GM12878 (cell line): ENCODE data around the gene NOD1. TPM values are rescaled to one million over a fixed set of nuclear protein-coding genes. Genes with fewer than 3 reads are reported as not detected.

Experiments
- ATAC-seq: fragments of 200-7000 bp; cut with Tn5 transposase; 3 replicates; pipeline ENCODE4 v1.9.1; 2020; ENCODE audit warnings: mild to moderate bottlenecking, moderate library complexity
- BruUV-seq: library from RNA; stranded (reverse); fragments of 400-500 nt; replicated peaks from 2 replicates; lab custom pipeline; 2021; lab: Mats Ljungman, UMichigan
- CTCF ChIA-PET: fragments of 300-600 bp; sonication (Branson Sonifier 250); formaldehyde crosslinking; extraction: SDS; loops from one replicate; lab custom pipeline; 2021; ENCODE audit warnings: inconsistent platforms; lab: Yijun Ruan, JAX
- POLR2A ChIA-PET: fragments of 350-600 bp; formaldehyde crosslinking; extraction: SDS; loops from one replicate; lab custom pipeline; 2021; ENCODE audit warnings: inconsistent platforms; lab: Charles Lee
- RAD21 ChIA-PET: fragments of 300-600 bp; sonication (Branson Sonifier 250); formaldehyde crosslinking; loops from one replicate; lab custom pipeline; 2023; ENCODE audit warnings: antibody characterized with exemption; ENCODE audit not compliant: unreplicated experiment; lab: Charles Lee
- SMC1A ChIA-PET: fragments of 300-600 bp; sonication (Branson Sonifier 250); formaldehyde crosslinking; loops from one replicate; lab custom pipeline; 2023; ENCODE audit not compliant: unreplicated experiment, uncharacterized antibody; lab: Charles Lee
- DNase-seq: peaks from one replicate; pipeline ENCODE4 v3.0.0-alpha.2; 2011; ENCODE audit warnings: low read depth, low spot score
- FAIRE-seq: peaks from 3 replicates; lab custom pipeline; 2011; peaks lifted over from hg19 to GRCh38; lab: Jason Lieb, UNC
- H2AFZ ChIP-seq: 2 replicates; pipeline ENCODE4 v1.6.0; 2011; ENCODE audit warnings: low read depth, low read length, control low read depth; ENCODE audit not compliant: control insufficient read depth
- H3K27ac ChIP-seq: 2 replicates; pipeline ENCODE4 v1.5.1; 2011; ENCODE audit warnings: control low read depth; ENCODE audit not compliant: control insufficient read depth, insufficient read depth
- H3K27me3 ChIP-seq, 2 experiments: replicated peaks in 1 of 2; 2 replicates each; pipeline versions ENCODE4 v1.6.0 to v1.6.1; 2011; ENCODE audit warnings: low read length in 1 of 2; ENCODE audit not compliant: control insufficient read depth in 2 of 2, insufficient read depth in 2 of 2
- H3K36me3 ChIP-seq, 2 experiments: 2 replicates each; pipeline ENCODE4 v1.5.1; 2011; ENCODE audit warnings: low read length in 1 of 2; ENCODE audit not compliant: control insufficient read depth in 2 of 2, insufficient read depth in 2 of 2
- H3K4me1 ChIP-seq: 2 replicates; pipeline ENCODE4 v1.6.1; 2011; ENCODE audit warnings: mild to moderate bottlenecking, low read length, moderate library complexity, mixed read lengths; ENCODE audit not compliant: control insufficient read depth, insufficient read depth
- H3K4me2 ChIP-seq: 2 replicates; pipeline ENCODE4 v1.6.0; 2011; ENCODE audit warnings: control low read depth; ENCODE audit not compliant: control insufficient read depth, insufficient read depth
- H3K4me3 ChIP-seq: fragments of 200-600 bp; sonication (generic); 2 replicates; pipeline ENCODE4 v1.5.1; 2016
- H3K79me2 ChIP-seq: 2 replicates; pipeline ENCODE4 v1.6.0; 2011; ENCODE audit warnings: low read length; ENCODE audit not compliant: control insufficient read depth, insufficient read depth
- H3K9ac ChIP-seq: 2 replicates; pipeline ENCODE4 v1.8.0; 2011; ENCODE audit warnings: low read length, control low read depth, mixed read lengths; ENCODE audit not compliant: control insufficient read depth, insufficient read depth
- H3K9me3 ChIP-seq: replicated peaks from 3 replicates; pipeline ENCODE4 v1.5.1; 2011; ENCODE audit warnings: mild to moderate bottlenecking, low read length; ENCODE audit not compliant: control insufficient read depth, insufficient read depth
- H4K20me1 ChIP-seq: 2 replicates; pipeline ENCODE4 v1.6.0; 2011; ENCODE audit not compliant: control insufficient read depth, insufficient read depth
- BACH1 ChIP-seq: fragments of 450-650 bp; IDR thresholded peaks from 2 replicates; pipeline ENCODE4 v1.6.1; 2017; ENCODE audit warnings: mild to moderate bottlenecking, borderline replicate concordance
- CEBPZ ChIP-seq: fragments of 150-350 bp; IDR thresholded peaks from 2 replicates; pipeline ENCODE4 v1.6.1; 2016; ENCODE audit warnings: low read depth, low read length
- ELK1 ChIP-seq: IDR thresholded peaks from 2 replicates; pipeline ENCODE4 v1.6.1; 2012; ENCODE audit warnings: low read depth, low read length, improper control_type of control experiment
- FOXK2 ChIP-seq: fragments of 450-650 bp; IDR thresholded peaks from 2 replicates; pipeline ENCODE4 v1.6.1; 2017; ENCODE audit warnings: mild to moderate bottlenecking, moderate library complexity
- SMC3 ChIP-seq: IDR thresholded peaks from 2 replicates; pipeline ENCODE4 v1.6.1; 2011; ENCODE audit warnings: low read length, improper control_type of control experiment, borderline replicate concordance
- SPI1 ChIP-seq: IDR thresholded peaks from 2 replicates; pipeline ENCODE4 v1.6.1; 2011; ENCODE audit warnings: low read depth, mild to moderate bottlenecking, low read length, moderate library complexity, borderline replicate concordance; ENCODE audit not compliant: insufficient read depth
- TAF1 ChIP-seq: IDR thresholded peaks from 2 replicates; pipeline ENCODE4 v1.6.1; 2011; ENCODE audit warnings: mild to moderate bottlenecking, low read depth, low read length, borderline replicate concordance
- YBX1 ChIP-seq: fragments of 450-650 bp; IDR thresholded peaks from 2 replicates; pipeline ENCODE4 v1.6.1; 2016; ENCODE audit warnings: antibody characterized with exemption
- ZSCAN29 ChIP-seq: fragments of 450-650 bp; IDR thresholded peaks from 2 replicates; pipeline ENCODE4 v1.6.1; 2017; ENCODE audit warnings: mild to moderate bottlenecking, moderate library complexity
- WGBS: methylation state at CpG from one replicate; pipeline ENCODE4 v1.1.6; 2016; ENCODE audit warnings: low lambda C conversion rate; ENCODE audit not compliant: insufficient replicate concordance, insufficient coverage; ENCODE audit errors: missing lambda C conversion rate; 5-methylcytosine and 5-hydroxymethylcytosine counted together
- in situ Hi-C: fragments of 300-500 bp; cut with MboI; formaldehyde crosslinking; loops from 9 replicates; pipeline ENCODE4 v1.14.3; 2018; ENCODE audit warnings: mixed read lengths
- intact Hi-C: fragments of 100-400 bp; cut with micrococcal nuclease; formaldehyde crosslinking; loops from one replicate; pipeline ENCODE4 v1.14.2; 2022; ENCODE audit not compliant: unreplicated experiment
- polyA plus RNA-seq, 11 experiments: library from polyadenylated mRNA; depleted of rRNA in 4 of 11; unstranded in 6 of 11; stranded (reverse) in 5 of 11; fragments of >200 nt; fragmentation: Nextera tagmentation in 4 of 11; fragmentation: Illumina TruSeq in 1 of 11; extraction: Ambion mirVana in 4 of 11; extraction: Trizol in 1 of 11; gene quantifications; 1 replicate in 1 of 11; 2 replicates in 10 of 11; pipeline versions ENCODE4 v1.2.1 to v1.2.3, GENCODE V29; 2011 to 2016; ENCODE audit warnings: inconsistent platforms in 2 of 11, missing spikeins in 2 of 11, low read depth in 1 of 11
- total RNA-seq, 4 experiments: library from RNA; depleted of rRNA in 3 of 4; stranded (reverse); fragments of >200 nt in 3 of 4; fragmentation: Illumina TruSeq in 1 of 4; extraction: Trizol in 1 of 4; gene quantifications; 2 replicates each; pipeline versions ENCODE4 v1.2.1 to v1.2.3, GENCODE V29; 2013 to 2021

NOD1 gene
- total and polyA plus RNA-seq, 10 of the 15 experiments (the other 5 are each of a cell fraction or from before 2014, with no cell fraction given), result 1.8 to 14.6 (median 8.9) TPM

- TF ChIP-seq CEBPZ (no peak), ZSCAN29 (no peak), ELK1 (no peak)
- TF ChIP-seq, all 136 proteins: peak for 0
These were observed 11.3 kb downstream of the NOD1 start (continued) for GRCh38 chr7:30467271-30467670.

GRCh38 chr7:30466266-30466665 is 12.3 kb downstream of the NOD1 start:
- intact Hi-C loops, result no loop called here
- Histone ChIP-seq H3K4me3 (no peak overlapping the region), H3K27me3 (no peaks in the 10 kb centered on the region), H3K9me3 (no peaks in the 10 kb centered on the region), H3K4me1 (peaks cover 33% of the 10 kb centered on the region), H2AFZ (no peak overlapping the region), H3K36me3 (0 out of 4 replicates have a peak, but pooled peaks cover 0 to under 1% of the 10 kb centered on the region in 2 experiments), H4K20me1 (no peaks in the 10 kb centered on the region), H3K9ac (no peak overlapping the region)
- no peak for FAIRE-seq
- ChIA-PET CTCF (interaction anchor here (1.1 to 3.4 kb wide), 4 partner anchors 8 to 190 kb away, joined by 4 to 10 read pairs (median 4); no protein-coding TSS in a partner anchor), SMC1A (interaction anchor here (0.6 to 3.8 kb wide), 5 partner anchors 10 to 70 kb away, joined by 3 to 18 read pairs (median 4); partner anchors contain the start of gene NOD1), RAD21 (interaction anchor here (1.2 to 1.8 kb wide), 2 partner anchors 12 to 45 kb away, joined by 4 to 5 read pairs; no protein-coding TSS in a partner anchor)
- no peak for DNase-seq
- in situ Hi-C loops, result no loop called here
- BruUV-seq, result no TSS peak
- WGBS, result 68% methylated on average over 4 of the region's 4 CpGs
- TF ChIP-seq SMC3 (no peak), YBX1 (no peak), CEBPZ (no peak), BACH1 (no peak), TAF1 (no peak), SPI1 (no peak), FOXK2 (no peak)
- TF ChIP-seq, all 136 proteins: peak for 0
- POLR2A ChIA-PET, result interaction anchor here (0.7 to 3.0 kb wide), 3 partner anchors 10 to 144 kb away, joined by 3 to 9 read pairs (median 4); partner anchors contain the start of gene NOD1
- no peak overlapping the region for H3K4me2 ChIP-seq
- H3K27ac ChIP-seq, result no peak overlapping the region
- peaks cover 2% of the 10 kb centered on the region; the same call in 1 of the 2 replicates for H3K79me2 ChIP-seq
- no peak for ATAC-seq
